Psoas muscle (tissue), 8 donors: Measurements from ENCODE around the gene ZNHIT2. TPM values are rescaled to one million over a fixed set of nuclear protein-coding genes. Genes with fewer than 3 reads are reported as not detected.

ENCODE experiments used
- ATAC-seq, 4 donors: fragments of 200-7000 bp; cut with Tn5 transposase; one replicate each; pipeline ENCODE4 v1.9.1; 2020; ENCODE audit warnings: moderate library complexity in 3 of 4, mild to moderate bottlenecking in 2 of 4
- DNase-seq, 2 donors: peaks; one replicate each; pipeline ENCODE4 v3.0.0-alpha.2; 2020
- H3K27ac ChIP-seq: fragments of 200-600 bp; one replicate; pipeline ENCODE4 v1.8.0; 2022
- H3K27me3 ChIP-seq, 3 donors: fragments of 200-600 bp in 1 of 3; one replicate each; pipeline versions ENCODE4 v1.6.1 to v1.8.0; 2013 to 2022; ENCODE audit warnings: low read length in 2 of 3, mild to moderate bottlenecking in 2 of 3, moderate library complexity in 1 of 3; ENCODE audit not compliant: insufficient read depth in 3 of 3
- H3K36me3 ChIP-seq, 2 donors: fragments of 200-600 bp in 1 of 2; one replicate each; pipeline versions ENCODE4 v1.6.1 to v1.8.0; 2013 to 2022; ENCODE audit warnings: low read depth in 1 of 2, mild to moderate bottlenecking in 1 of 2, moderate library complexity in 1 of 2; ENCODE audit not compliant: insufficient read depth in 1 of 2
- H3K4me1 ChIP-seq: fragments of 200-600 bp; one replicate; pipeline ENCODE4 v1.8.0; 2022
- H3K4me3 ChIP-seq: fragments of 200-600 bp; one replicate; pipeline ENCODE4 v1.8.0; 2022; ENCODE audit warnings: mild to moderate bottlenecking
- H3K9me3 ChIP-seq: fragments of 200-600 bp; one replicate; pipeline ENCODE4 v1.8.0; 2022
- CTCF ChIP-seq: fragments of 200-600 bp; IDR thresholded peaks from one replicate; pipeline ENCODE4 v1.8.0; 2022; ENCODE audit warnings: antibody characterized with exemption
- WGBS, 3 donors: extraction: QIAGEN DNeasy Blood & Tissue Kit; methylation state at CpG; one replicate each; pipeline versions ENCODE4 v1.1.6 to v1.1.7; 2013; 5-methylcytosine and 5-hydroxymethylcytosine counted together
- intact Hi-C, 2 donors: fragments of 100-400 bp; cut with DNase I; formaldehyde crosslinking; loops; one replicate each; pipeline versions ENCODE4 v1.11.0 to v1.14.2; 2022
- polyA plus RNA-seq, 3 donors: library from polyadenylated mRNA; stranded (reverse); fragments of 200-250 nt; gene quantifications; one replicate each; pipeline ENCODE4 v1.2.3, GENCODE V29; 2013
- total RNA-seq, 4 donors: library from RNA; stranded (reverse); fragmentation: NEBNext Ultra II Directional in 2 of 4; extraction: Animal tissue kit (Norgen Biotek cat#: 25700) in 2 of 4; gene quantifications; one replicate each; pipeline versions ENCODE4 v1.2.1 to v1.2.4, GENCODE V29; 2021 to 2023
- donor health status: healthy with polysubstance abuse.
- donor health status: DM: no; HTN: no; CAD: no; lungs with moderate emphysema.
- donor health status: Bipolar disorder and iron deficiency.
- donor health status: healthy.
- donor health status: DM: yes; HTN: yes; CAD: no.
- donor health status: DM: no; HTN: no; CAD: no.
- donor health status: DM: no; HTN: no; CAD: no.
- donor health status: DM: yes; HTN: yes; CAD: no.

Gene ZNHIT2
- total and polyA plus RNA-seq, 7 donors = 8.6 to 25.7 (median 16.1) TPM

- intact Hi-C loops = no loop called here
- no peaks in the 10 kb centered on the region for H3K27me3 ChIP-seq
- WGBS, 3 donors = 71 to 80% (median 78%) methylated on average over 13 of the region's 13 CpGs
- H3K4me3 ChIP-seq = no peak overlapping the region
- no peak for DNase-seq
- H3K4me1 ChIP-seq = peaks cover 20% of the 10 kb centered on the region
- H3K9me3 ChIP-seq = no peaks in the 10 kb centered on the region
- no peak for ATAC-seq
- no peak overlapping the region for H3K27ac ChIP-seq
- no peak for TF ChIP-seq CTCF
- peaks cover 3 to 84% of the 10 kb centered on the region in 2 donors for H3K36me3 ChIP-seq
These were observed 12.3 kb upstream of the ZNHIT2 start for GRCh38 chr11:65129649-65130441.

- intact Hi-C loops = no loop called here
- Histone ChIP-seq H3K27ac (no peak overlapping the region), H3K9me3 (no peaks in the 10 kb centered on the region), H3K4me3 (no peak overlapping the region), H3K4me1 (peaks cover 18% of the 10 kb centered on the region), H3K27me3 (no peaks in the 10 kb centered on the region), H3K36me3 (peaks cover 3 to 96% of the 10 kb centered on the region in 2 donors)
- TF ChIP-seq CTCF = no peak
- ATAC-seq (no peak), DNase-seq (no peak)
- 71 to 80% (median 78%) methylated on average over 15 of the region's 15 CpGs for WGBS, 3 donors
These were observed 11.0 kb upstream of the ZNHIT2 start for GRCh38 chr11:65128182-65129145.

GRCh38 chr11:65127473-65128181 lies 10.1 kb upstream of the ZNHIT2 start:
- Histone ChIP-seq H3K4me1 (peaks cover 17% of the 10 kb centered on the region), H3K9me3 (no peaks in the 10 kb centered on the region), H3K27ac (no peak overlapping the region), H3K4me3 (no peak overlapping the region), H3K36me3 (peaks cover 3 to 89% of the 10 kb centered on the region in 2 donors), H3K27me3 (no peaks in the 10 kb centered on the region)
- DNase-seq = no peak
- no peak for TF ChIP-seq CTCF
- intact Hi-C loops = no loop called here
- 69 to 82% (median 78%) methylated on average over 12 of the region's 12 CpGs for WGBS, 3 donors
- no peak for ATAC-seq

- Histone ChIP-seq H3K27me3 (no peaks in the 10 kb centered on the region), H3K9me3 (no peaks in the 10 kb centered on the region), H3K4me1 (peaks cover 10% of the 10 kb centered on the region), H3K36me3 (peaks cover 0 to 81% of the 10 kb centered on the region in 2 donors), H3K27ac (no peak overlapping the region), H3K4me3 (no peak overlapping the region)
- no peak for TF ChIP-seq CTCF
- no peak for DNase-seq
- ATAC-seq = no peak
- intact Hi-C loops = no loop called here
- WGBS, 3 donors = 68 to 80% (median 69%) methylated on average over 6 of the region's 6 CpGs
These were observed 9.2 kb upstream of the ZNHIT2 start for GRCh38 chr11:65126624-65127274.
